HEK293 (cell line): ENCODE results near the gene ECD.

Experiments
- CTCF ChIA-PET: fragments of 350-600 bp; formaldehyde crosslinking; extraction: SDS; loops from one replicate; lab custom pipeline; 2021; ENCODE audit warnings: antibody characterized with exemption; lab: Yijun Ruan, JAX
- POLR2A ChIA-PET: fragments of 300-600 bp; formaldehyde crosslinking; extraction: SDS; loops from one replicate; lab custom pipeline; 2020; ENCODE audit warnings: antibody characterized with exemption, inconsistent platforms; lab: Yijun Ruan, JAX
- H3K27ac ChIP-seq: fragments of 200-500 bp; sonication (Bioruptor generic); 2 replicates; pipeline ENCODE4 v1.5.1; 2014; ENCODE audit warnings: low read depth, low read length, control low read depth, inconsistent platforms; ENCODE audit errors: extremely low read depth
- H3K36me3 ChIP-seq, 2 experiments: fragments of 200-500 bp in 1 of 2; sonication (Bioruptor generic) in 1 of 2; 1 replicate in 1 of 2; 2 replicates in 1 of 2; pipeline ENCODE4 v1.5.1; 2014 to 2017; ENCODE audit warnings: inconsistent platforms in 2 of 2, low read length in 2 of 2; ENCODE audit not compliant: control insufficient read depth in 2 of 2, insufficient read depth in 1 of 2
- H3K4me1 ChIP-seq: fragments of 200-500 bp; sonication (Bioruptor generic); 2 replicates; pipeline ENCODE4 v1.5.1; 2014; ENCODE audit warnings: mild to moderate bottlenecking, low read length, inconsistent platforms; ENCODE audit not compliant: control insufficient read depth, insufficient read depth
- H3K4me3 ChIP-seq: 2 replicates; pipeline ENCODE4 v1.5.1; 2011; ENCODE audit warnings: low read depth, mild to moderate bottlenecking, control low read depth, low read length, moderate library complexity
- H3K9me3 ChIP-seq: fragments of 200-500 bp; sonication (Bioruptor generic); 2 replicates; pipeline ENCODE4 v1.5.1; 2014; ENCODE audit warnings: low read depth, low read length, inconsistent platforms; ENCODE audit not compliant: control insufficient read depth, insufficient read depth
- GFI1B ChIP-seq: fragments of 450-650 bp; formaldehyde crosslinking; IDR thresholded peaks from 2 replicates; pipeline ENCODE4 v1.5.1; 2016; ENCODE audit warnings: missing biosample characterization, missing genetic modification characterization
- HOXA7 ChIP-seq: sonication (generic); formaldehyde crosslinking; IDR thresholded peaks from 2 replicates; pipeline ENCODE4 v1.8.1; 2022; ENCODE audit warnings: missing genetic modification reagents, borderline replicate concordance
- HOXD13 ChIP-seq: sonication (generic); formaldehyde crosslinking; IDR thresholded peaks from 2 replicates; pipeline ENCODE4 v1.8.0; 2022; ENCODE audit warnings: missing genetic modification reagents, borderline replicate concordance
- MYNN ChIP-seq: fragments of 450-650 bp; formaldehyde crosslinking; IDR thresholded peaks from 2 replicates; pipeline ENCODE4 v1.5.1; 2016; ENCODE audit warnings: missing biosample characterization, missing genetic modification characterization, borderline replicate concordance
- YY2 ChIP-seq: fragments of 450-650 bp; formaldehyde crosslinking; IDR thresholded peaks from 2 replicates; pipeline ENCODE4 v1.5.1; 2016; ENCODE audit warnings: missing biosample characterization, missing genetic modification characterization
- ZFP41 ChIP-seq: fragments of 450-650 bp; formaldehyde crosslinking; IDR thresholded peaks from 2 replicates; pipeline ENCODE4 v1.5.1; 2016; ENCODE audit warnings: missing biosample characterization, missing genetic modification characterization, borderline replicate concordance
- ZNF112 ChIP-seq: fragments of 450-650 bp; formaldehyde crosslinking; IDR thresholded peaks from 2 replicates; pipeline ENCODE4 v1.5.0; 2017; ENCODE audit warnings: missing biosample characterization, missing genetic modification characterization
- ZNF114 ChIP-seq: fragments of 450-650 bp; formaldehyde crosslinking; IDR thresholded peaks from 2 replicates; pipeline ENCODE4 v1.5.0; 2017; ENCODE audit warnings: missing biosample characterization, missing genetic modification characterization
- ZNF335 ChIP-seq: fragments of 450-650 bp; formaldehyde crosslinking; conservative IDR thresholded peaks from 2 replicates; pipeline ENCODE4 v1.5.1; 2016; ENCODE audit warnings: missing biosample characterization, missing genetic modification characterization
- ZNF416 ChIP-seq: fragments of 450-650 bp; formaldehyde crosslinking; IDR thresholded peaks from 2 replicates; pipeline ENCODE4 v1.5.1; 2016; ENCODE audit warnings: missing biosample characterization, missing genetic modification characterization
- ZNF433 ChIP-seq: fragments of 450-650 bp; formaldehyde crosslinking; IDR thresholded peaks from 2 replicates; pipeline ENCODE4 v1.5.1; 2016; ENCODE audit warnings: missing biosample characterization, missing genetic modification characterization, low read depth
- ZNF48 ChIP-seq: fragments of 450-650 bp; formaldehyde crosslinking; IDR thresholded peaks from 2 replicates; pipeline ENCODE4 v1.5.1; 2016; ENCODE audit warnings: missing biosample characterization, missing genetic modification characterization
- ZNF585B ChIP-seq: fragments of 450-650 bp; formaldehyde crosslinking; IDR thresholded peaks from 2 replicates; pipeline ENCODE4 v1.5.1; 2016; ENCODE audit warnings: missing biosample characterization, missing genetic modification characterization
- ZNF707 ChIP-seq: fragments of 450-650 bp; formaldehyde crosslinking; IDR thresholded peaks from 2 replicates; pipeline ENCODE4 v1.5.1; 2016; ENCODE audit warnings: missing biosample characterization, missing genetic modification characterization
- ZNF747 ChIP-seq: fragments of 450-650 bp; formaldehyde crosslinking; IDR thresholded peaks from 2 replicates; pipeline ENCODE4 v1.5.1; 2016; ENCODE audit warnings: missing biosample characterization, missing genetic modification characterization
- TF ChIP-seq, protein P1 (sequence below): fragments of 450-650 bp; formaldehyde crosslinking; conservative IDR thresholded peaks from 2 replicates; pipeline ENCODE4 v1.5.1; 2016; ENCODE audit warnings: low read depth, missing biosample characterization, missing genetic modification characterization
- TF ChIP-seq, protein P2 (sequence below): fragments of 450-650 bp; formaldehyde crosslinking; IDR thresholded peaks from 2 replicates; pipeline ENCODE4 v1.5.1; 2016; ENCODE audit warnings: missing biosample characterization, missing genetic modification characterization, low read depth
- TF ChIP-seq, protein P3 (sequence below): fragments of 450-650 bp; formaldehyde crosslinking; IDR thresholded peaks from 2 replicates; pipeline ENCODE4 v1.5.1; 2016; ENCODE audit warnings: missing biosample characterization, missing genetic modification characterization

Gene ECD

GRCh38 chr10:73134727-73135126 is 33.1 kb downstream of the ECD start:
- H3K4me3 ChIP-seq: no peak overlapping the region
- no peak for TF ChIP-seq YY2 (tag by site-specific recombination)
- TF ChIP-seq ZNF585B (tag by site-specific recombination): no peak
- TF ChIP-seq ZNF416: no peak
- no peak for TF ChIP-seq ZNF433 (tag by site-specific recombination)
- TF ChIP-seq, protein P1, sequence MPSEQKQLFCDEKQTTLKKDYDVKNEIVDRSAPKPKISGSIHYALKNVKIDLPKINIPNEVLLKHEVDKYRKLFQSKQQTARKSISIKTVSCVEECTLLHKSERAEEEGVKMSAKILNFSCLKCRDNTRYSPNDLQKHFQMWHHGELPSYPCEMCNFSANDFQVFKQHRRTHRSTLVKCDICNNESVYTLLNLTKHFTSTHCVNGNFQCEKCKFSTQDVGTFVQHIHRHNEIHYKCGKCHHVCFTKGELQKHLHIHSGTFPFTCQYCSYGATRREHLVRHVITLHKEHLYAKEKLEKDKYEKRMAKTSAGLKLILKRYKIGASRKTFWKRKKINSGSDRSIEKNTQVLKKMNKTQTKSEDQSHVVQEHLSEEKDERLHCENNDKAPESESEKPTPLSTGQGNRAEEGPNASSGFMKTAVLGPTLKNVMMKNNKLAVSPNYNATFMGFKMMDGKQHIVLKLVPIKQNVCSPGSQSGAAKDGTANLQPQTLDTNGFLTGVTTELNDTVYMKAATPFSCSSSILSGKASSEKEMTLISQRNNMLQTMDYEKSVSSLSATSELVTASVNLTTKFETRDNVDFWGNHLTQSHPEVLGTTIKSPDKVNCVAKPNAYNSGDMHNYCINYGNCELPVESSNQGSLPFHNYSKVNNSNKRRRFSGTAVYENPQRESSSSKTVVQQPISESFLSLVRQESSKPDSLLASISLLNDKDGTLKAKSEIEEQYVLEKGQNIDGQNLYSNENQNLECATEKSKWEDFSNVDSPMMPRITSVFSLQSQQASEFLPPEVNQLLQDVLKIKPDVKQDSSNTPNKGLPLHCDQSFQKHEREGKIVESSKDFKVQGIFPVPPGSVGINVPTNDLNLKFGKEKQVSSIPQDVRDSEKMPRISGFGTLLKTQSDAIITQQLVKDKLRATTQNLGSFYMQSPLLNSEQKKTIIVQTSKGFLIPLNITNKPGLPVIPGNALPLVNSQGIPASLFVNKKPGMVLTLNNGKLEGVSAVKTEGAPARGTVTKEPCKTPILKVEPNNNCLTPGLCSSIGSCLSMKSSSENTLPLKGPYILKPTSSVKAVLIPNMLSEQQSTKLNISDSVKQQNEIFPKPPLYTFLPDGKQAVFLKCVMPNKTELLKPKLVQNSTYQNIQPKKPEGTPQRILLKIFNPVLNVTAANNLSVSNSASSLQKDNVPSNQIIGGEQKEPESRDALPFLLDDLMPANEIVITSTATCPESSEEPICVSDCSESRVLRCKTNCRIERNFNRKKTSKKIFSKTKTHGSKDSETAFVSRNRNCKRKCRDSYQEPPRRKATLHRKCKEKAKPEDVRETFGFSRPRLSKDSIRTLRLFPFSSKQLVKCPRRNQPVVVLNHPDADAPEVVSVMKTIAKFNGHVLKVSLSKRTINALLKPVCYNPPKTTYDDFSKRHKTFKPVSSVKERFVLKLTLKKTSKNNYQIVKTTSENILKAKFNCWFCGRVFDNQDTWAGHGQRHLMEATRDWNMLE: no peak
- TF ChIP-seq, protein P2, sequence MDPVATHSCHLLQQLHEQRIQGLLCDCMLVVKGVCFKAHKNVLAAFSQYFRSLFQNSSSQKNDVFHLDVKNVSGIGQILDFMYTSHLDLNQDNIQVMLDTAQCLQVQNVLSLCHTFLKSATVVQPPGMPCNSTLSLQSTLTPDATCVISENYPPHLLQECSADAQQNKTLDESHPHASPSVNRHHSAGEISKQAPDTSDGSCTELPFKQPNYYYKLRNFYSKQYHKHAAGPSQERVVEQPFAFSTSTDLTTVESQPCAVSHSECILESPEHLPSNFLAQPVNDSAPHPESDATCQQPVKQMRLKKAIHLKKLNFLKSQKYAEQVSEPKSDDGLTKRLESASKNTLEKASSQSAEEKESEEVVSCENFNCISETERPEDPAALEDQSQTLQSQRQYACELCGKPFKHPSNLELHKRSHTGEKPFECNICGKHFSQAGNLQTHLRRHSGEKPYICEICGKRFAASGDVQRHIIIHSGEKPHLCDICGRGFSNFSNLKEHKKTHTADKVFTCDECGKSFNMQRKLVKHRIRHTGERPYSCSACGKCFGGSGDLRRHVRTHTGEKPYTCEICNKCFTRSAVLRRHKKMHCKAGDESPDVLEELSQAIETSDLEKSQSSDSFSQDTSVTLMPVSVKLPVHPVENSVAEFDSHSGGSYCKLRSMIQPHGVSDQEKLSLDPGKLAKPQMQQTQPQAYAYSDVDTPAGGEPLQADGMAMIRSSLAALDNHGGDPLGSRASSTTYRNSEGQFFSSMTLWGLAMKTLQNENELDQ: no peak
- no peak for TF ChIP-seq ZNF747 (tag by site-specific recombination)
- no peak for TF ChIP-seq HOXD13 (CRISPR knock-in tag)
- TF ChIP-seq ZNF114: no peak
- TF ChIP-seq ZNF335 (tag by site-specific recombination): no peak
- TF ChIP-seq GFI1B: no peak
- TF ChIP-seq ZFP41 (tag by site-specific recombination): no peak
- no peak for TF ChIP-seq HOXA7 (CRISPR knock-in tag)
- ChIA-PET POLR2A (no interaction called here), CTCF (interaction anchor here (1.5 to 2.2 kb wide), 2 partner anchors 24 to 38 kb away, joined by 4 to 10 read pairs; partner anchors contain the start of gene P4HA1)
- H3K36me3 ChIP-seq: peaks cover 53 to 81% of the 10 kb centered on the region in 2 experiments
- H3K27ac ChIP-seq: no peak overlapping the region
- 0 out of 2 replicates have a peak, but pooled peaks cover 3% of the 10 kb centered on the region for H3K4me1 ChIP-seq
- H3K9me3 ChIP-seq: no peaks in the 10 kb centered on the region

GRCh38 chr10:73131913-73132686 is 35.7 kb downstream of the ECD start:
- Histone ChIP-seq H3K27ac (no peak overlapping the region), H3K4me1 (0 out of 2 replicates have a peak, but pooled peaks cover 3% of the 10 kb centered on the region), H3K9me3 (no peaks in the 10 kb centered on the region), H3K36me3 (peaks cover 42 to 78% of the 10 kb centered on the region in 2 experiments), H3K4me3 (no peak overlapping the region)
- ChIA-PET CTCF (no interaction called here), POLR2A (no interaction called here)
- TF ChIP-seq, protein P3, sequence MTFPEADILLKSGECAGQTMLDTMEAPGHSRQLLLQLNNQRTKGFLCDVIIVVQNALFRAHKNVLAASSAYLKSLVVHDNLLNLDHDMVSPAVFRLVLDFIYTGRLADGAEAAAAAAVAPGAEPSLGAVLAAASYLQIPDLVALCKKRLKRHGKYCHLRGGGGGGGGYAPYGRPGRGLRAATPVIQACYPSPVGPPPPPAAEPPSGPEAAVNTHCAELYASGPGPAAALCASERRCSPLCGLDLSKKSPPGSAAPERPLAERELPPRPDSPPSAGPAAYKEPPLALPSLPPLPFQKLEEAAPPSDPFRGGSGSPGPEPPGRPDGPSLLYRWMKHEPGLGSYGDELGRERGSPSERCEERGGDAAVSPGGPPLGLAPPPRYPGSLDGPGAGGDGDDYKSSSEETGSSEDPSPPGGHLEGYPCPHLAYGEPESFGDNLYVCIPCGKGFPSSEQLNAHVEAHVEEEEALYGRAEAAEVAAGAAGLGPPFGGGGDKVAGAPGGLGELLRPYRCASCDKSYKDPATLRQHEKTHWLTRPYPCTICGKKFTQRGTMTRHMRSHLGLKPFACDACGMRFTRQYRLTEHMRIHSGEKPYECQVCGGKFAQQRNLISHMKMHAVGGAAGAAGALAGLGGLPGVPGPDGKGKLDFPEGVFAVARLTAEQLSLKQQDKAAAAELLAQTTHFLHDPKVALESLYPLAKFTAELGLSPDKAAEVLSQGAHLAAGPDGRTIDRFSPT (tag by site-specific recombination): no peak
- TF ChIP-seq ZNF48 (tag by site-specific recombination) (no peak), ZNF112 (tag by site-specific recombination) (no peak), ZNF707 (tag by site-specific recombination) (no peak), ZNF585B (tag by site-specific recombination) (no peak), MYNN (no peak)
